ENCODE data around the gene KRT3. TPM values are rescaled to one million over a fixed set of nuclear protein-coding genes. Genes with fewer than 3 reads are reported as not detected.

Gene KRT3
- total RNA-seq, 1 experiment from 2014 or later, result not detected

DNA sequence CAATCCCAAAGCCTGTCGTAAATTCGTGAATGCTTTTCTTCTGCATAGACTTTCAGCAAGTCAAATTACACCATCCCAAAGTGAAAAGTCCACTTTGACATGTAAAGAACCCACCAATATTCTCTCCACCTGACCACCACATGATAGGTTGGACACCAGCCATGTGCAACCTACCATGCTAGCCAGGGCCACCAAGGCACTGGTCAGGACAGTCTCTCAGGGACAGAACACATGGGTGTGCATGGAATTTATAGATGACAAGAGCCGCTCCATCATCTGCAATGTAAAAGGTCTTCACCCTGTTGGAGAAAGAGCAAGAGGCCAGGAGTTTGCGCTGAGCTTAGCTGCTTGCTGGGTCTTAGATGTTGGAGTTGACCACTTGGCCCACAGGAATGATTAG, 13.4 kb downstream of the KRT3 start:
- no TSS peak for BruUV-seq (replicated peaks)
- Histone ChIP-seq H3K79me2 (ENCODE audit: insufficient read depth, low read length) (no peaks in the 10 kb centered on the region), H3K9ac (ENCODE audit: low read length) (no peak overlapping the region), H3K9me3 (ENCODE audit: control insufficient read depth in 1 of 2, insufficient read depth in 1 of 2, low read depth in 1 of 2, low read length in 2 of 2) (no peaks in the 10 kb centered on the region), H4K20me1 (ENCODE audit: insufficient read depth) (no peaks in the 10 kb centered on the region), H3K9me2 (ENCODE audit: insufficient read depth) (no peaks in the 10 kb centered on the region), H3K4me2 (ENCODE audit: low read length) (no peak overlapping the region), H3K27me3 (ENCODE audit: insufficient read depth, low read length) (peaks cover 35% of the 10 kb centered on the region), H3K27ac (ENCODE audit: low read depth, low read length) (no peak overlapping the region), H3K4me1 (ENCODE audit: control insufficient read depth in 1 of 2, insufficient read depth in 2 of 2, low read length in 2 of 2) (no peaks in the 10 kb centered on the region), H3K36me3 (ENCODE audit: control insufficient read depth in 1 of 2, insufficient read depth in 2 of 2, low read length in 2 of 2) (no peaks in the 10 kb centered on the region), H3K4me3 (replicated peaks in 1 of 2; ENCODE audit: low read depth in 1 of 2, low read length in 2 of 2) (no peak overlapping the region), H2AFZ (ENCODE audit: low read depth, low read length, poor library complexity, severe bottlenecking) (no peak overlapping the region)
- intact Hi-C loops (cut with micrococcal nuclease), result no loop called here
- CTCF ChIA-PET, result no interaction called here
- DNase-seq (ENCODE audit: low read depth, low spot score) (no peak), ATAC-seq (no peak)
- RAD21 ChIA-PET (ENCODE audit: low non-redundant PET in 1 of 2, low total read pairs in 2 of 2, uncharacterized antibody in 2 of 2, unreplicated experiment in 2 of 2), result no interaction called here
- POLR2A ChIA-PET, result no interaction called here
- TF ChIP-seq, protein P1, sequence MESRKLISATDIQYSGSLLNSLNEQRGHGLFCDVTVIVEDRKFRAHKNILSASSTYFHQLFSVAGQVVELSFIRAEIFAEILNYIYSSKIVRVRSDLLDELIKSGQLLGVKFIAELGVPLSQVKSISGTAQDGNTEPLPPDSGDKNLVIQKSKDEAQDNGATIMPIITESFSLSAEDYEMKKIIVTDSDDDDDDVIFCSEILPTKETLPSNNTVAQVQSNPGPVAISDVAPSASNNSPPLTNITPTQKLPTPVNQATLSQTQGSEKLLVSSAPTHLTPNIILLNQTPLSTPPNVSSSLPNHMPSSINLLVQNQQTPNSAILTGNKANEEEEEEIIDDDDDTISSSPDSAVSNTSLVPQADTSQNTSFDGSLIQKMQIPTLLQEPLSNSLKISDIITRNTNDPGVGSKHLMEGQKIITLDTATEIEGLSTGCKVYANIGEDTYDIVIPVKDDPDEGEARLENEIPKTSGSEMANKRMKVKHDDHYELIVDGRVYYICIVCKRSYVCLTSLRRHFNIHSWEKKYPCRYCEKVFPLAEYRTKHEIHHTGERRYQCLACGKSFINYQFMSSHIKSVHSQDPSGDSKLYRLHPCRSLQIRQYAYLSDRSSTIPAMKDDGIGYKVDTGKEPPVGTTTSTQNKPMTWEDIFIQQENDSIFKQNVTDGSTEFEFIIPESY (IDR thresholded peaks at IDR 0.05; ENCODE audit: extremely low read depth, insufficient replicate concordance, low read length), result no peak
- no peak for TF ChIP-seq EZH2phosphoT487 (IDR thresholded peaks at IDR 0.05; ENCODE audit: borderline replicate concordance)
- no peak for TF ChIP-seq SP1 (IDR thresholded peaks at IDR 0.05; ENCODE audit: low read depth)
- TF ChIP-seq, protein P2, sequence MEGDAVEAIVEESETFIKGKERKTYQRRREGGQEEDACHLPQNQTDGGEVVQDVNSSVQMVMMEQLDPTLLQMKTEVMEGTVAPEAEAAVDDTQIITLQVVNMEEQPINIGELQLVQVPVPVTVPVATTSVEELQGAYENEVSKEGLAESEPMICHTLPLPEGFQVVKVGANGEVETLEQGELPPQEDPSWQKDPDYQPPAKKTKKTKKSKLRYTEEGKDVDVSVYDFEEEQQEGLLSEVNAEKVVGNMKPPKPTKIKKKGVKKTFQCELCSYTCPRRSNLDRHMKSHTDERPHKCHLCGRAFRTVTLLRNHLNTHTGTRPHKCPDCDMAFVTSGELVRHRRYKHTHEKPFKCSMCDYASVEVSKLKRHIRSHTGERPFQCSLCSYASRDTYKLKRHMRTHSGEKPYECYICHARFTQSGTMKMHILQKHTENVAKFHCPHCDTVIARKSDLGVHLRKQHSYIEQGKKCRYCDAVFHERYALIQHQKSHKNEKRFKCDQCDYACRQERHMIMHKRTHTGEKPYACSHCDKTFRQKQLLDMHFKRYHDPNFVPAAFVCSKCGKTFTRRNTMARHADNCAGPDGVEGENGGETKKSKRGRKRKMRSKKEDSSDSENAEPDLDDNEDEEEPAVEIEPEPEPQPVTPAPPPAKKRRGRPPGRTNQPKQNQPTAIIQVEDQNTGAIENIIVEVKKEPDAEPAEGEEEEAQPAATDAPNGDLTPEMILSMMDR (IDR thresholded peaks at IDR 0.05 in 2 of 3, conservative IDR thresholded peaks at IDR 0.05 in 1 of 3; ENCODE audit: borderline replicate concordance in 1 of 3, insufficient read depth in 1 of 3, low read depth in 2 of 3, low read length in 2 of 3), result no peak
- TF ChIP-seq EZH2 (IDR thresholded peaks at IDR 0.05), result no peak
- no peak for TF ChIP-seq EGR1 (IDR thresholded peaks at IDR 0.05; ENCODE audit: low read depth)
- TF ChIP-seq CEBPB (IDR thresholded peaks at IDR 0.05; ENCODE audit: low read depth), result no peak
- TF ChIP-seq ZFX (IDR thresholded peaks at IDR 0.05), result no peak
- no peak for TF ChIP-seq YY1 (IDR thresholded peaks at IDR 0.05; ENCODE audit: extremely low read depth, insufficient replicate concordance, low read depth, low read length)
- TF ChIP-seq CBX3 (IDR thresholded peaks at IDR 0.05; ENCODE audit: low read depth), result no peak
- TF ChIP-seq JUND (IDR thresholded peaks at IDR 0.05), result no peak
- no peak for TF ChIP-seq ELF1 (IDR thresholded peaks at IDR 0.05; ENCODE audit: borderline replicate concordance, low read depth)

All from HCT116 (cell line).